GM12878 (cell line): ENCODE measurements around the gene FAM186B. TPM values are rescaled to one million over a fixed set of nuclear protein-coding genes. Genes with fewer than 3 reads are reported as not detected.
A peak's percentile ranks its signal among the peaks of the same experiment; 100 is the strongest.

ENCODE experiments used
- ATAC-seq: fragments of 200-7000 bp; cut with Tn5 transposase; 3 replicates; pipeline ENCODE4 v1.9.1; 2020; ENCODE audit warnings: mild to moderate bottlenecking, moderate library complexity
- BruUV-seq: library from RNA; stranded (reverse); fragments of 400-500 nt; replicated peaks from 2 replicates; lab custom pipeline; 2021; lab: Mats Ljungman, UMichigan
- CTCF ChIA-PET: fragments of 300-600 bp; sonication (Branson Sonifier 250); formaldehyde crosslinking; extraction: SDS; loops from one replicate; lab custom pipeline; 2021; ENCODE audit warnings: inconsistent platforms; lab: Yijun Ruan, JAX
- POLR2A ChIA-PET: fragments of 350-600 bp; formaldehyde crosslinking; extraction: SDS; loops from one replicate; lab custom pipeline; 2021; ENCODE audit warnings: inconsistent platforms; lab: Charles Lee
- RAD21 ChIA-PET: fragments of 300-600 bp; sonication (Branson Sonifier 250); formaldehyde crosslinking; loops from one replicate; lab custom pipeline; 2023; ENCODE audit warnings: antibody characterized with exemption; ENCODE audit not compliant: unreplicated experiment; lab: Charles Lee
- SMC1A ChIA-PET: fragments of 300-600 bp; sonication (Branson Sonifier 250); formaldehyde crosslinking; loops from one replicate; lab custom pipeline; 2023; ENCODE audit not compliant: unreplicated experiment, uncharacterized antibody; lab: Charles Lee
- DNase-seq: peaks from one replicate; pipeline ENCODE4 v3.0.0-alpha.2; 2011; ENCODE audit warnings: low read depth, low spot score
- FAIRE-seq: peaks from 3 replicates; lab custom pipeline; 2011; peaks lifted over from hg19 to GRCh38; lab: Jason Lieb, UNC
- H2AFZ ChIP-seq: 2 replicates; pipeline ENCODE4 v1.6.0; 2011; ENCODE audit warnings: low read depth, low read length, control low read depth; ENCODE audit not compliant: control insufficient read depth
- H3K27ac ChIP-seq: 2 replicates; pipeline ENCODE4 v1.5.1; 2011; ENCODE audit warnings: control low read depth; ENCODE audit not compliant: control insufficient read depth, insufficient read depth
- H3K27me3 ChIP-seq, 2 experiments: replicated peaks in 1 of 2; 2 replicates each; pipeline versions ENCODE4 v1.6.0 to v1.6.1; 2011; ENCODE audit warnings: low read length in 1 of 2; ENCODE audit not compliant: control insufficient read depth in 2 of 2, insufficient read depth in 2 of 2
- H3K36me3 ChIP-seq, 2 experiments: 2 replicates each; pipeline ENCODE4 v1.5.1; 2011; ENCODE audit warnings: low read length in 1 of 2; ENCODE audit not compliant: control insufficient read depth in 2 of 2, insufficient read depth in 2 of 2
- H3K4me1 ChIP-seq: 2 replicates; pipeline ENCODE4 v1.6.1; 2011; ENCODE audit warnings: mild to moderate bottlenecking, low read length, moderate library complexity, mixed read lengths; ENCODE audit not compliant: control insufficient read depth, insufficient read depth
- H3K4me2 ChIP-seq: 2 replicates; pipeline ENCODE4 v1.6.0; 2011; ENCODE audit warnings: control low read depth; ENCODE audit not compliant: control insufficient read depth, insufficient read depth
- H3K4me3 ChIP-seq: fragments of 200-600 bp; sonication (generic); 2 replicates; pipeline ENCODE4 v1.5.1; 2016
- H3K79me2 ChIP-seq: 2 replicates; pipeline ENCODE4 v1.6.0; 2011; ENCODE audit warnings: low read length; ENCODE audit not compliant: control insufficient read depth, insufficient read depth
- H3K9ac ChIP-seq: 2 replicates; pipeline ENCODE4 v1.8.0; 2011; ENCODE audit warnings: low read length, control low read depth, mixed read lengths; ENCODE audit not compliant: control insufficient read depth, insufficient read depth
- H3K9me3 ChIP-seq: replicated peaks from 3 replicates; pipeline ENCODE4 v1.5.1; 2011; ENCODE audit warnings: mild to moderate bottlenecking, low read length; ENCODE audit not compliant: control insufficient read depth, insufficient read depth
- H4K20me1 ChIP-seq: 2 replicates; pipeline ENCODE4 v1.6.0; 2011; ENCODE audit not compliant: control insufficient read depth, insufficient read depth
- BCL3 ChIP-seq: IDR thresholded peaks from 2 replicates; pipeline ENCODE4 v1.6.1; 2011; ENCODE audit warnings: borderline replicate concordance, low read depth, mild to moderate bottlenecking, moderate library complexity, low read length; ENCODE audit not compliant: insufficient read depth, poor library complexity, severe bottlenecking
- CHD2 ChIP-seq: IDR thresholded peaks from 2 replicates; pipeline ENCODE4 v1.6.1; 2011; ENCODE audit warnings: low read depth, low read length, improper control_type of control experiment, borderline replicate concordance
- GATAD2B ChIP-seq: fragments of 450-650 bp; conservative IDR thresholded peaks from 2 replicates; pipeline ENCODE4 v1.6.1; 2017; ENCODE audit warnings: low read depth, mild to moderate bottlenecking, moderate library complexity
- POLR2A ChIP-seq: IDR thresholded peaks from 2 replicates; pipeline ENCODE4 v1.6.1; 2011; ENCODE audit warnings: low read depth, mild to moderate bottlenecking, low read length
- SMARCA5 ChIP-seq: fragments of 450-650 bp; IDR thresholded peaks from 2 replicates; pipeline ENCODE4 v1.6.1; 2017; ENCODE audit warnings: mild to moderate bottlenecking
- TCF7 ChIP-seq: IDR thresholded peaks from 2 replicates; pipeline ENCODE4 v1.6.1; 2014; ENCODE audit warnings: antibody characterized with exemption, borderline replicate concordance
- WGBS: methylation state at CpG from one replicate; pipeline ENCODE4 v1.1.6; 2016; ENCODE audit warnings: low lambda C conversion rate; ENCODE audit not compliant: insufficient replicate concordance, insufficient coverage; ENCODE audit errors: missing lambda C conversion rate; 5-methylcytosine and 5-hydroxymethylcytosine counted together
- in situ Hi-C: fragments of 300-500 bp; cut with MboI; formaldehyde crosslinking; loops from 9 replicates; pipeline ENCODE4 v1.14.3; 2018; ENCODE audit warnings: mixed read lengths
- intact Hi-C: fragments of 100-400 bp; cut with micrococcal nuclease; formaldehyde crosslinking; loops from one replicate; pipeline ENCODE4 v1.14.2; 2022; ENCODE audit not compliant: unreplicated experiment
- polyA plus RNA-seq, 11 experiments: library from polyadenylated mRNA; depleted of rRNA in 4 of 11; unstranded in 6 of 11; stranded (reverse) in 5 of 11; fragments of >200 nt; fragmentation: Nextera tagmentation in 4 of 11; fragmentation: Illumina TruSeq in 1 of 11; extraction: Ambion mirVana in 4 of 11; extraction: Trizol in 1 of 11; gene quantifications; 1 replicate in 1 of 11; 2 replicates in 10 of 11; pipeline versions ENCODE4 v1.2.1 to v1.2.3, GENCODE V29; 2011 to 2016; ENCODE audit warnings: inconsistent platforms in 2 of 11, missing spikeins in 2 of 11, low read depth in 1 of 11
- total RNA-seq, 4 experiments: library from RNA; depleted of rRNA in 3 of 4; stranded (reverse); fragments of >200 nt in 3 of 4; fragmentation: Illumina TruSeq in 1 of 4; extraction: Trizol in 1 of 4; gene quantifications; 2 replicates each; pipeline versions ENCODE4 v1.2.1 to v1.2.3, GENCODE V29; 2013 to 2021

The FAM186B gene
- total and polyA plus RNA-seq, 10 of the 15 experiments (the other 5 are each of a cell fraction or from before 2014, with no cell fraction given), result 0.13 to 0.79 (median 0.51) TPM

- no peak for ATAC-seq
- ChIA-PET POLR2A (interaction anchor here (0.5 to 0.7 kb wide), 2 partner anchors 26 to 759 kb away, joined by 3 to 5 read pairs; no protein-coding TSS in a partner anchor), SMC1A (interaction anchor here (0.6 to 1.2 kb wide), 2 partner anchors 195 to 197 kb away, joined by 3 read pairs; no protein-coding TSS in a partner anchor), CTCF (interaction anchor here (4.1 to 6.5 kb wide), 2 partner anchors 25 to 198 kb away, joined by 42 to 67 read pairs; no protein-coding TSS in a partner anchor), RAD21 (interaction anchor here (3.0 kb wide), 1 partner anchor 197 kb away, joined by 25 read pairs; no protein-coding TSS in a partner anchor)
- Histone ChIP-seq H3K9ac (no peak overlapping the region), H4K20me1 (no peaks in the 10 kb centered on the region), H2AFZ (no peak overlapping the region), H3K4me2 (no peak overlapping the region), H3K9me3 (no peaks in the 10 kb centered on the region), H3K36me3 (peaks cover 9 to 21% of the 10 kb centered on the region in 2 experiments), H3K4me1 (no peaks in the 10 kb centered on the region), H3K79me2 (no peaks in the 10 kb centered on the region), H3K27ac (no peak overlapping the region), H3K4me3 (no peak overlapping the region), H3K27me3 (peaks cover 0 to 2% of the 10 kb centered on the region in 2 experiments; a peak in 1 of 4 replicates)
- FAIRE-seq, result no peak
- WGBS, result 86% methylated on average over 18 of the region's 18 CpGs
- no TSS peak for BruUV-seq
- intact Hi-C loops, result no loop called here
- TF ChIP-seq CHD2 (no peak), BCL3 (peak; percentile 12), GATAD2B (no peak), SMARCA5 (no peak), POLR2A (peak; percentile 64; the same call in 1 of the 2 replicates), TCF7 (no peak)
- in situ Hi-C loops, result no loop called here
- no peak for DNase-seq
Measured at GRCh38 chr12:49555631-49556390, 49.6 kb downstream of the FAM186B start.
